Body of pancreas (tissue), 4 donors: ENCODE data around the gene DCBLD1. TPM values are rescaled to one million over a fixed set of nuclear protein-coding genes. Genes with fewer than 3 reads are reported as not detected.

Experiments
- ATAC-seq: fragments of 150-250 bp; one replicate; pipeline ENCODE4 v1.9.1; 2016
- DNase-seq, 4 donors: peaks; one replicate each; pipeline ENCODE4 v3.0.0-alpha.2; 2019
- H3K27ac ChIP-seq, 4 donors: fragments of 200-600 bp; sonication (generic); 1 replicate in 3 of 4; 2 replicates in 1 of 4; pipeline versions ENCODE4 v1.5.1 to v1.6.1; 2016 to 2019; ENCODE audit warnings: mild to moderate bottlenecking in 1 of 4, mixed read lengths in 1 of 4, moderate library complexity in 1 of 4
- H3K27me3 ChIP-seq, 2 donors: fragments of 200-600 bp; sonication (generic); one replicate each; pipeline ENCODE4 v1.6.0; 2016; ENCODE audit warnings: mild to moderate bottlenecking in 1 of 2
- H3K36me3 ChIP-seq, 2 donors: fragments of 200-600 bp; sonication (generic); replicated peaks in 1 of 2; 2 replicates each; pipeline ENCODE4 v1.5.1; 2016; ENCODE audit warnings: low read depth in 2 of 2; ENCODE audit not compliant: insufficient read depth in 1 of 2
- H3K4me1 ChIP-seq: fragments of 200-600 bp; sonication (generic); one replicate; pipeline ENCODE4 v1.6.0; 2016
- H3K4me3 ChIP-seq, 2 donors: fragments of 200-600 bp; sonication (generic); 1 replicate in 1 of 2; 2 replicates in 1 of 2; pipeline ENCODE4 v1.5.1; 2016 to 2019
- H3K9me3 ChIP-seq, 3 donors: fragments of 200-600 bp; sonication (generic); 1 replicate in 2 of 3; 2 replicates in 1 of 3; pipeline ENCODE4 v1.5.1; 2016
- CTCF ChIP-seq, 7 experiments: fragments of 450-650 bp in 4 of 7; fragments of 200-600 bp in 3 of 7; sonication (generic) in 3 of 7; IDR thresholded peaks; one replicate each; pipeline ENCODE4 v1.5.1; 2016 to 2019; ENCODE audit warnings: antibody characterized with exemption in 7 of 7
- POLR2A ChIP-seq, 3 donors: fragments of 450-650 bp; IDR thresholded peaks; one replicate each; pipeline ENCODE4 v1.6.1; 2016; ENCODE audit warnings: antibody characterized with exemption in 3 of 3, mild to moderate bottlenecking in 2 of 3
- WGBS, 2 donors: methylation state at CpG; one replicate each; pipeline ENCODE4 v1.1.5; 2017; 5-methylcytosine and 5-hydroxymethylcytosine counted together
- intact Hi-C: fragments of 100-400 bp; cut with DNase I; formaldehyde crosslinking; loops from one replicate; pipeline ENCODE4 v1.15.1; 2023
- total RNA-seq, 2 donors: library from RNA; depleted of rRNA; stranded (reverse); fragments of >200 nt; gene quantifications; one replicate each; pipeline ENCODE4 v1.1.0, GENCODE V29; 2016

The DCBLD1 gene
- total RNA-seq, 2 donors from 2014 or later, result 10.6 to 11.5 TPM

- WGBS, 2 donors, result 87 to 88% methylated on average over 4 of the region's 4 CpGs
- Histone ChIP-seq H3K9me3 (no peaks in the 10 kb centered on the region), H3K27ac (no peak overlapping the region), H3K4me3 (no peak overlapping the region), H3K27me3 (no peaks in the 10 kb centered on the region), H3K36me3 (no peaks in the 10 kb centered on the region), H3K4me1 (peaks cover 24% of the 10 kb centered on the region)
- intact Hi-C loops, result no loop called here
- ATAC-seq, result no peak
- DNase-seq, result no peak
- TF ChIP-seq POLR2A (IDR thresholded peaks at IDR 0.05) (no peak), CTCF (IDR thresholded peaks at IDR 0.05) (no peak)
Observed at GRCh38 chr6:117508450-117508971, 26.0 kb downstream of the DCBLD1 start.

GRCh38 chr6:117509021-117509420, 26.5 kb downstream of the DCBLD1 start:
- Histone ChIP-seq H3K27me3 (no peaks in the 10 kb centered on the region), H3K4me3 (no peak overlapping the region), H3K9me3 (no peaks in the 10 kb centered on the region), H3K36me3 (no peaks in the 10 kb centered on the region), H3K27ac (no peak overlapping the region), H3K4me1 (peaks cover 25% of the 10 kb centered on the region)
- ATAC-seq, result no peak
- TF ChIP-seq CTCF (IDR thresholded peaks at IDR 0.05), result no peak
- TF ChIP-seq POLR2A (IDR thresholded peaks at IDR 0.05), result no peak
- WGBS, 2 donors, result 96 to 98% methylated on average over 7 of the region's 7 CpGs
- DNase-seq, result no peak
- intact Hi-C loops, result no loop called here

- Histone ChIP-seq H3K4me3 (no peak overlapping the region), H3K4me1 (peaks cover 17% of the 10 kb centered on the region), H3K27ac (no peak overlapping the region), H3K36me3 (no peaks in the 10 kb centered on the region), H3K27me3 (no peaks in the 10 kb centered on the region), H3K9me3 (no peaks in the 10 kb centered on the region)
- no peak for ATAC-seq
- intact Hi-C loops, result no loop called here
- WGBS, 2 donors, result 77 to 87% methylated on average over 7 of the region's 7 CpGs
- no peak for DNase-seq
- TF ChIP-seq CTCF (IDR thresholded peaks at IDR 0.05) (no peak), POLR2A (IDR thresholded peaks at IDR 0.05) (no peak)
Observed at GRCh38 chr6:117512056-117512828, 29.8 kb downstream of the DCBLD1 start.

- ATAC-seq (no peak), DNase-seq (no peak)
- peaks cover 17% of the 10 kb centered on the region for H3K4me1 ChIP-seq
- intact Hi-C loops, result no loop called here
- H3K9me3 ChIP-seq, result no peaks in the 10 kb centered on the region
- no peaks in the 10 kb centered on the region for H3K36me3 ChIP-seq
- H3K27ac ChIP-seq, result peak overlapping the region in 2 of 4 donors; percentile 5 to 10
- H3K4me3 ChIP-seq, result no peak overlapping the region
- WGBS, 2 donors, result 30 to 31% methylated on average over 2 of the region's 2 CpGs
- TF ChIP-seq CTCF (IDR thresholded peaks at IDR 0.05) (no peak), POLR2A (IDR thresholded peaks at IDR 0.05) (no peak)
- no peaks in the 10 kb centered on the region for H3K27me3 ChIP-seq
Observed at GRCh38 chr6:117512987-117513573, 30.6 kb downstream of the DCBLD1 start.
